Fibroblast of skin of left quadriceps (primary cell): ENCODE data around the gene SHCBP1.

Experiments
- DNase-seq, 2 experiments: peaks; one replicate each; pipeline ENCODE4 v3.0.0-alpha.2; 2013; ENCODE audit warnings: low read depth in 2 of 2

Gene SHCBP1

DNA sequence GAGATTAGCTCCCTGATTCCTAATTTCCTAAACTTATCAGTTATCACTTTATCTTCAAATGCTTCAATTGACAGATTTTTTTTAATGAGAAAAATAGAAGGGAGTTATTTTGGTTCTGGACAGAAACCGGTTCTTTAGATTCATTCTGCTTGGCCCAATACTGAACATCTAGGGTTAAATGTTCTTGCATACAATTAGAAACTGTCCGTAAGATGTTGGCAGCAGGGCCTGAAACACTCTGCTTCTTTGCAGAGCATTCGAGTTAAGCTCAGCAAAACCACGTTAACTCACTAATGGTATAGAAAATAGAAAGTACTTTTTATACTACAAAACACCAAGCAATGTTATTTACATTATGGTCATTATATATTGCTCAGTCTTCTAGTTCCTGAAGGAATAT is 7.2 kb downstream of the SHCBP1 start:
- DNase-seq, result no peak

DNA sequence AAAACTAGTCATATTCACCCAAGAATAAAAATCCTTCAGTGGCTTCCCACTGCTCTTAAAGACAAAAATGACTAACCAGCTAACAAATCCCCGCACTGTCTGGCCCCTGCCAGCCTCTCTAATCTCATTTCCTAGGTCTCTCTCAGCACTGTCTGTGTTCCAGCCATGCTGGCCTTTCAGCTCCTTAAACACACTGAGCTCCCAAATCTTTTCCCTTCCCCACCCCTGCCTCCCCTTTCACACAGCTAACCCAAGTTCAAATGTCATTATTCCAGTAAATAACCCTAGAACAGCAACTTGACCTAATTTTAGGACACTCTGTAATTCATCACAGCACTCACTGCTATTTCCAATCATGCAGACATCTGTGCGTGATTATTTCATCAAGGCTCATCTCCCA is 7.8 kb downstream of the SHCBP1 start:
- DNase-seq, result no peak

DNA sequence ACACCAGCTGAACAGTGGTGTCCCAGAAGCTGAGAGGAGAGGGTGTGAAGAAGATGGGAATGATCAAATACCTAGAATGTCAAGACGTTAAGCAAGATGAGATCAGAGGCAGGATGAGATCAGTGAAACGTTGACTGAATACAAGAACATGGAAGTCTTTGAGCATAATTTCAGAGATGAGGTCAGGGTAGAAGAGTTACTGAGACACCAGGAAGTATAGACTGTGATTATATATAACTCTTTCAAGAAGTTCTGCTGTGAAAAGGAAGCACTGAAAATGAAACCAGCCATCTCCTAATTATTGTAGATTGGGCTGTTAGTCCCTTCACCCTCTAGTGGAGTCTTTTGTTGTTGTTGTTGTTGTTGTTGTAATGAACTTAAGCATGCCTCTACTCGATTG is 9.1 kb downstream of the SHCBP1 start:
- no peak for DNase-seq

DNA sequence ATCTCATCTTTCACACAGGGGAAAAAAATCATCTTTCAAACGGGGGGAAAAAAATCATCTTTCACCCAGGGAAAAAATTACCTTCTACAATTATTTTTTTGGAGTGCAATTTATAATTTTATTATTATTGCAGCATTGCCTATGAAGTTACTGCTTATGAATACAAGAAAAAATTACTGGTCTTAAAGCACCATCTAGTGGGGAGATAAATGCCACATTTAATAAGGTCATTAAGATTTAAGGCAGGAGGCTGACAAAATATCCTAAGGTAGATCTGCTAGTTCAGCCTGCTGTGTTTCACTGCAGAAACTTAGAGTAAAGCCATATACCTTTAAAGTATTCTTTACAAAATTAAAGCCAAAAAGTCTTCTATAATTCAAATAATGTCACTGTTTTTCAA is 13.7 kb downstream of the SHCBP1 start:
- peak; percentile 20 to 32 for DNase-seq

DNA sequence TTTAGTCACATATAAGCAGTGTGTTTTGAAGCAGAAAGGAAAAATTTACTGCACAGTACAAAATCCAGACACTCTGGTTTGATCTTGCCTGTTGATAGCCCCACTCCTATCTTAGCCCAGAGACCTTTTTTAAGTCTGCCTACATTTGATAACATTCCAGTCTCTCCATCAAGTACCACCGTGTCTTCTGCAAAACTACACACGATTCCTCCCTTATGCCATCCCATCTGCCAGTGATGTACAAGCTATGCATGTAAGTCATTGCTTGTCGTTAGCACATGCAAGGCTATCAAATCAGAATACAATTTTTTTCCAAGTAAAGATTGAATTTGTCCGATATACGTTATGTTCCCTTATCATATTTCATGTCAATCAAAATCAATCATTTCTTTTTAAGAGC is 14.9 kb downstream of the SHCBP1 start:
- no peak for DNase-seq

DNA sequence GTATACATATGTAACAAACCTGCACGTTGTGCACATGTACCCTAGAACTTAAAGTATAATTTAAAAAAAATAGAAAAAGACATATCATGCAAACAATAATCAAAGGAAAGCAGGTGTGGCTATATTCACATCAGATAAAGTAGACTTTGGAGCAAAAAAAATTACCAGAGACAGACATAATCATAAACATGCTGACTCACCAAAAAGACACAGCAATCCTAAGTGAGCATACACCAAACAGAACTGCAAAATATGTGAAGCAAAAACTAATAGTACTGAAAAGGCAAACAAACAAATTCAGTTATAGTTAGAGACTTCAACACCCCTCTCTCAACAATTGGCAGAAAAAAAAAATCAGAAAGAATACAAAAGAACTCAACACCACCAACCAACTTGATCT is 29.9 kb downstream of the SHCBP1 start:
- no peak for DNase-seq

DNA sequence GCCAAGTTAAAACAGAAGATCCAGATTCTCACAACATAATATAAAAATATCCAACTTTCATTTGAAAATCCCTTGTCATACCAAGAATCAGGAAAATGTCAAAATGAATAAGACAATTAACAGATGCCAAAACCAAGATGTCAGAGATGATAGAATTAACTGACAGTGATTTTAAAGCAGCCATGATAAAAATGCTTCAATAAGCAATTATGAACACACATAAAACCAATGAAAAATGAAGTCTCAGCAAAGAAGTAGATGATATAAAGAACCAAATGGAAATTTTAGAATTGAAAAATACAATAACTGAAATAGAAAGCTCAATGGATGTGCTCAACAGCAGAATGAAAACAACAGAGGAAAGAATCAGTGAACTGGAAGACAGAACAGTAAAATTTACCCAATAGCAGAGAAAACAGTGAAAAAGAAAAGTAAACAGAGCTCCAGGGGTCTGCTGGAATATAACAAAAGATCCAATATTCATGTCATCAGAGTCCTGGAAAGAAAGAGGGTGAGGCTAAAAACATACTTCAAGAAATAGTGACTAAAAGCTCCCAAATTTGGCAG is 35.1 kb downstream of the SHCBP1 start:
- DNase-seq, result no peak

DNA sequence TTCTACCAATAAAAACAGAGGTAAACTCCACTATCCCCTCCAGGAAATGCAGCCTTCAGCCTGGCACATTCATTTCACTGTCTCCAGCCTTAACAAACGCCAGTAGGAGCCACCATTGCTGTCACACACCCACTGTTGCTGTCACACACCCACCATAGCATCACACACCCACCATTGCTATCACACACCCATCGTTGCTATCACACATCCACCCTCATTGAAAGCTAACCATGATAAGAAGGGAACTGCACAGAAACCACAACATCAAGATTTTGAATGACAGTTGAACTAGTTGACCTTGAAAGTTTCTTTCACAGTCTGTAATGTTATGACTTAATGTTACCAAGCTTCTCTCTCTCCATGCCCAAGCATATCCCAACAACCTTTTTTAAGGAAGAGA is 38.1 kb downstream of the SHCBP1 start:
- DNase-seq, result no peak

DNA sequence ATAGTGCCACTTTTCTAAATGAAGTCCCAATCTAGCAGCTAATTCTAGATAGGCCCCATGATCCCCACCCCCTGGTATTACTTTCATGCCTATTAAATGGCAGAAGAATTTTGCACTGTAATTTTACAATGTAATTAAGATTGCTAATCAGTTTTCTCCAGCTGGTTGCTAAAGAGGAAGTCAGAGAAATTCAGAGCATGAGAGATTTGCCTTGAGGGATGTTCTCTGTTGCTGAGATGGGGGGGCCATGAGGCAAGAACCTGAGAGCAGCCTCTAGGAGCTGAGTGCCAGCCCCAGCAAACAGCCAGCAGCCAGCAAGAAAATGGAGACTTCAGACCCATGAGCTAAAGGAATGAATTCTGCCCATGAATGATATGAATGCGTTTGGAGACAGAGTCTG is 38.9 kb downstream of the SHCBP1 start:
- no peak for DNase-seq

DNA sequence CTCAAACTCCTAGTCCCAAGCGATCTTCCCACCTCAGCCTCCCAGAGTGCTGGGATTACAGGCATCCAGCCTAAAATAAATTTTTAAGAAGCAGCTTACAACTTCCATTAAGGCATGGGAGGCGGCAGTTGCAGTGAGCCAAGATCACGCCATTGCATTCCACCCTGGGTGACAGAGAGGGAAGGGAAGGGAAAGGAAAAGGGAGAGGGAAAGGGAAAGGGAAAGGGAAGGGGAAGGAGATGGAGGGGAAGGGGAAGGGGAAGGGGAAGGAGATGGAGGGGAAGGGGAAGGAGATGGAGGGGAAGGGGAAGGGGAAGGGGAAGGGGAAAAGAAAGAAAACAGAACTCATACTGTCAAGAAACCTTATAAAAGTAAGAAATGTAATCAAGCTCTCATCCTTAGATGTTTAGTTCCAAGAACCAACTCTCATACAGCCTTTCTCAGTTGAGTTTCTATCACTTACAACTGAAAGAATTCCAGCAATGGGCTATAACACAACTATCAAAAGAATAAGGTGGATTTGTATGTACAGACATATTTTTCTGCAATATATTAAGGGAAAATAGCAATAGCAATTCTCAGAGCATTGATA is 43.1 kb downstream of the SHCBP1 start:
- DNase-seq, result no peak

DNA sequence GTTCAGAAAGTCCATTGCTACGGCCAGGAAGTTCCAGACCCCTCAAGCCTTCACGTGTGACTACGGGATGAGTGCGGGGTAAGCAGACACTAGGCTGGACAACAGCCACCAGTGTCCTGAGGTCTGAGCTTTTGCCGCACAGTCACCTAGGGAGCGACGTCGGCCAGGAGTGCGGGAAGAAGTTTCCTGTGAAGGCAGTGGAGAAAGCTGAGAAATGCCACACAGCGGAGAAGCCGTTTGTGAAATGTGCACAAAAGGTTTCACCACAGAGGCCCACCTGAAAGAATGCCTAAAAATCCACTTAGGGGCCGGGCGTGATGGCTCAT is 47.4 kb downstream of the SHCBP1 start:
- DNase-seq, result no peak

DNA sequence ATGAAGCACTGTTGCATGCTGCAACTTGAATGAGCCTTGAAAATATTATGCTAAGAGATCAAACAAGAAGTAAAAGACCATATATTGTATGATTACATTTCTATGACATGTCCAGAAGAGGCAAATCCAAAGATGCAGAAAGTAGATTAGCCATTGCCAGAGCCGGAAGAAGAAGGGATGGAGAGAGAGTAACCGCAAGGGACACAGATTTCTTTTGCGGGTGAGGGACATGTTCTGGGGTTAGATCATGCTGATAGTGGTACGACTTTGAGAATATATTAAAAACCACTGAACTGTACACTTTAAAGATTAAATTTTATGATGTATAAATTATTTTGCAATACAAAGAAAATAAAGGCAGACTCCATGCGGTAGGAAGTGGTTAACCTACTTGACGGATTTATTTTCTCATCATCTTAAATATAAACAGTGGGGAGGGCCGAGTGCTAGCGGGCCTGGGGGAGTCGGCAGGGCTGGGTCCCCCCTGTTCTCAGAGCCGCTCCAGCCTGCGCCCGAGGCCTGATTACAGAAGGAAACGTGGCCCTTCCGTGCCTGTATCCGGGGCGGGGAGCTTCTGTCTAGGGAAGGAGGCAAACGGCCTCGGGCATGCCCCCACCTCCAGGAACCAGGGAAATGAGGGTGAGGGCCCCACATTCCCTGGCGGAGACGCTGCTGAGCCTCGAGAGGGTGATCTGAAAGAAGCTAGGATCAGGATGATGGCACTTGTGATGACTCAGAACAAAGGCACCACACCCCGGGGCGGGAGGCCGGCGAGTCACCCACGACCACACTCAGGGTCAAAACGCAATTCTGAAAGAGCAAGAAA is 48.0 kb downstream of the SHCBP1 start:
- no peak for DNase-seq

DNA sequence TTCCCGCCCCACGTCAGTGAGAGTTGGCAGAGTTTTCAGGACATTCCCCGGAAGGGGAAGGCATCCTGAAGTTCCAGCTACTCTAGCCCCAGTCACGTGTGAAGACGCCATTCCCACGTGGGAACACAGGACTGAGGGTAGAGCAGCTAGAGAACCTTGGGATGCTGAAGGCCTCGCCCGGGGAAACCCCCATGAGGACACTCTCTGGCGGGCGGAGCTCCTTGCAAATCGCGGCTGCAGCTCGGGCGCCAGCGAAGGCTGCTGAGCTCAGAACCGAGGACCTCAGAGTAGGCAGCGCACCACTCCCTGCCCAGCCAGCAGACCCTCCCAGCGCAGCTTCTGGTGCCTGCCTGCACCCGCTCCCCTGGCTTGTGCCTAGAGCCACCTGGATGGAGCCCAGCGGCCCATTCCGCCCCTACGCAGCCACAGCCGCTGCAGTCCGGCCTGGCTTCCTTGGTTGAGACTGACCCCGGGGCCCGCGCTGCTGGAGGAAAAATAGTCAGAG is 51.9 kb downstream of the SHCBP1 start:
- DNase-seq, result no peak

DNA sequence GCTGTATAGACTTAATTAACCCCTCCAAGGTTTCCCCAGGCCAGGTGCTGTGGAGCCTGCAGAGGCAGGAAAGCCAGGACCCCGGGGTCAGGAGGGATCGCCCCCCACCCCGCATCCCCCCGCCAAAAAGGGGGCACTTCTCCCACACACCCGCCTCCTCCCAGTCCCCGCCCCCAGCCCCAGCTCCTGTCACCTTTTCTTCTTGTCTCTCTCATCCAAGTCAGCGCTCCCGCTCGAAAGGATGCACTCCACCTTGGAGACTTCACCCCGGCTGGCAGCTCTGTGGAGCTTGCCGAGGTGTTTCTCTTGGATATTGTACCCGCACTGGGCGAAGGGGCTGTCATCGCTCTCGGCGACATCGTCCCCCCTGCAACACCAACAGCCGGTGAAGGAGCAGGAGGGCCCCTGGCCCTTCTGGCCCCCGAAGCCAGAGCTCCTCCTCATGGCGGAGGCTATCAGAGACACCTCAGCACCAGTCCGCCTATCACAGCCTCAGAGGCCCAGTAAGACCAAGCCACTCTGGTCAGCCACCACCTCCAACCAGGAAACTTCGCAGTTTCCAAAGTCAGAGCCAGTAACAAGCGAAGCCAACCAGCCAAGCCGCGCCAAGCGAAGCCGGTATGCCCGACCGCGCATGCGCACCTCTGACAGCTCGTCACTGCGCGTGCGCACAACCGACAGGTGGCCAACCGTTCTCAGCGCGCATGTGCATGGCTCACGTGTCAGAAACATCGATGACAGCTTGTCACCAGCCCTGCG is 52.5 kb downstream of the SHCBP1 start:
- DNase-seq, result no peak

DNA sequence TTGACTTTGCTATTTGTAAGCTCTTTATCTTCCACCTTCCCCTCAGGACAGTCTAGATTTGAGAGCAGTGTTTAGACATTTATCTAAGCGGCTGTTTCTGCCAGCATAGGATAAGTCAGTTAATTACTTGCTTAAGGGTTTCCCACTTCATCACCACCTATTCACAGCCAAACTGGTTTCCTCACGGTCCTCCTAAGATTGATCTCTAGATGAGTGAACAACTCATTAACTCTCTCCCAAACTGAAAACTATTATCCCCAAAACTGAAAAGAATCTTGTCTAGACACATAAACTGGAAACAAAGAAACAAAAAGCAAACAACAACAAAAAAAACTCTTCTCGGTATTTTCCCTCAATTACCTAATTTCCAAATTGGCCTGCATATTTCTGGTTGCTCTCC is 58.2 kb downstream of the SHCBP1 start:
- DNase-seq, result no peak

DNA sequence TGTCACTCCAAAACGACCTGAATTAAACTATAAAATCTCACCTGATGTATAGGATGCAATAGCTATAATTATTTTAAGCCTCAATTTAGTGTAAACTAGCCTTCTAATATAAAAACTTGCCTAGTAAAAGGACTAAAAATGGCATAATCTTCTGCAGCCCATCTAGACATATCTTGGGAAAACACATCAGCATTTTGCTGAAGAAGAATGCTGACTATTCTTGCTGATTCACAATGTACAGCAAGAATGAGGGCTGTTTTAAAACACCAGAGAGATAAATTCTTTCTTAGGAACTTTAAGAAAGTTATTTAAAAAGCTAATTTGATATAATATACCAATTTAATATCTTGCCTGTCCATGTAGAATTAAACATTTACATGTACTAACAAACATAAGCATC is 63.2 kb downstream of the SHCBP1 start:
- no peak for DNase-seq

DNA sequence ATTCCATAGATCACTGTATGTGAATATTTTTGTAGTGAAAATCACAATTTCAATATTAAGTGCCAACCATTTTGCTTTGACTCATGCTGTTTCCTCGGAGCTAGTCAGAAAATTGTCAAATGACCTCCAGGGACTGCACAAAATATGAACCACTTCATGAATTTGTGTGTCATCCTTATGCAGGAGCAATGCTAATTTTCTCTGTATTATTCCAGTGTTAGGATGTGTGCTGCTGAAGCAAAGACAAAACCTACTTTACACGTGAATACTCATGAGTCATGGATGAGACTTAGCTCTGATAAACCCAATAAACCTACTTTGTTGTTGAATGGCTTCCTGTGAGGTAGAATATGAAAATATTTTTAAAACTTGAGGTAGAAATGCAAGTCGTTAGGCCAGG is 65.2 kb downstream of the SHCBP1 start:
- DNase-seq, result no peak

DNA sequence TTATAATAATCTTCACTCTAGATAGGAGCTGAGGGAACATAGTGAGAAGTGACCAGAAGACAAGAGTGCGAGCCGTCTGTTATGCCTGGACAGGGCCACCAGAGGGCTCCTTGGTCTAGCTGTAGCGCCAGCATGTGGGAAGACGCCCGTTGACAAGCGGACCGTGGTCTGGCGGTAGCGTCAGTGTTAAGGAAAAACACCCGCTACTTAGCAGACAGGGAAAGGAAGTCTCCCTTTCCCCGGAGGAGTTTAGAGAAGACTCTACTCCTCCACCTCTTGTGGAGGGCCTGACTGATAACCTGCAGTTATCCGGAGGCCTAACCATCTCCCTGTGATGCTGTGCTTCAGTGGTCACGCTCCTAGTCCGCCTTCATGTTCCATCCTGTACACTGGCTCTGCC is 66.7 kb downstream of the SHCBP1 start:
- peak; percentile 22 to 32 for DNase-seq

DNA sequence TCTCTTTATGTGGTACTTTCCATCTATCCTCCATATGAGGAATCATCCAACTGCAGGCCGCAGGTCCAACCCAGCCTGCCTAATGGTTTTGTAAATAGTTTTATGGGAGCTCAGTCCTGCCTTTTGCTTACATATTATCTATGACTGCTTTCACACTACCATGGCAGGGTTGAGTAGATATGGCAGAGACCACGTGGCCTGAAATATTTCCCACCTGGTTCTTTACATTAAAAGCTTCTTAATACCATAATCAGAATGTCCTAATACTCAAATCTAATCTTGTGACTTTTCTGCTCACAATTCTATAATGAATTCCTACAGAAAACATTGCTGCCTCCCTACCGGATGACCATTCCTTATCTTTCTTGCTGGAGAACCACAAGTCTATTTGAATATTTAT is 71.7 kb downstream of the SHCBP1 start:
- DNase-seq, result no peak
